Stomach (tissue), 4 donors: ENCODE results near the gene URI1.

Experiments
- EP300 ChIP-seq: sonication (generic); formaldehyde crosslinking; IDR thresholded peaks from one replicate; pipeline ENCODE4 v1.6.1; 2017; ENCODE audit warnings: antibody characterized with exemption
- POLR2AphosphoS5 ChIP-seq, 3 donors: sonication (generic); formaldehyde crosslinking; IDR thresholded peaks; one replicate each; pipeline ENCODE4 v1.6.1; 2016; ENCODE audit warnings: antibody characterized with exemption in 3 of 3
- TF ChIP-seq, protein P1 (sequence below), 7 experiments: fragments of 450-650 bp in 4 of 7; fragments of 200-600 bp in 3 of 7; sonication (generic) in 3 of 7; IDR thresholded peaks; one replicate each; pipeline ENCODE4 v1.5.1; 2016 to 2019; ENCODE audit warnings: antibody characterized with exemption in 7 of 7, control low read depth in 2 of 7, mild to moderate bottlenecking in 1 of 7

- no peak for TF ChIP-seq EP300
- TF ChIP-seq, protein P1, sequence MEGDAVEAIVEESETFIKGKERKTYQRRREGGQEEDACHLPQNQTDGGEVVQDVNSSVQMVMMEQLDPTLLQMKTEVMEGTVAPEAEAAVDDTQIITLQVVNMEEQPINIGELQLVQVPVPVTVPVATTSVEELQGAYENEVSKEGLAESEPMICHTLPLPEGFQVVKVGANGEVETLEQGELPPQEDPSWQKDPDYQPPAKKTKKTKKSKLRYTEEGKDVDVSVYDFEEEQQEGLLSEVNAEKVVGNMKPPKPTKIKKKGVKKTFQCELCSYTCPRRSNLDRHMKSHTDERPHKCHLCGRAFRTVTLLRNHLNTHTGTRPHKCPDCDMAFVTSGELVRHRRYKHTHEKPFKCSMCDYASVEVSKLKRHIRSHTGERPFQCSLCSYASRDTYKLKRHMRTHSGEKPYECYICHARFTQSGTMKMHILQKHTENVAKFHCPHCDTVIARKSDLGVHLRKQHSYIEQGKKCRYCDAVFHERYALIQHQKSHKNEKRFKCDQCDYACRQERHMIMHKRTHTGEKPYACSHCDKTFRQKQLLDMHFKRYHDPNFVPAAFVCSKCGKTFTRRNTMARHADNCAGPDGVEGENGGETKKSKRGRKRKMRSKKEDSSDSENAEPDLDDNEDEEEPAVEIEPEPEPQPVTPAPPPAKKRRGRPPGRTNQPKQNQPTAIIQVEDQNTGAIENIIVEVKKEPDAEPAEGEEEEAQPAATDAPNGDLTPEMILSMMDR (IDR thresholded peaks at IDR 0.05) = no peak
- TF ChIP-seq POLR2AphosphoS5 (IDR thresholded peaks at IDR 0.05) = no peak
Measured at GRCh38 chr19:29965492-29965891, 23.5 kb downstream of the URI1 start.
